AG09309 (cell line): ENCODE measurements around the gene ATG10.

Experiments used
- DNase-seq: peaks from one replicate; pipeline ENCODE4 v3.0.0-alpha.2; 2010; ENCODE audit warnings: low read depth
- H3K4me3 ChIP-seq: 2 replicates; pipeline ENCODE4 v1.5.1; 2011; ENCODE audit warnings: mild to moderate bottlenecking, low read depth, low read length, moderate library complexity; ENCODE audit not compliant: control insufficient read depth
- TF ChIP-seq, protein P1 (sequence below): IDR thresholded peaks from 2 replicates; pipeline ENCODE4 v1.5.1; 2011; ENCODE audit warnings: mild to moderate bottlenecking, low read depth, low read length, inconsistent platforms; ENCODE audit not compliant: insufficient read depth, control insufficient read depth; ENCODE audit errors: missing control alignments

Gene ATG10

DNA sequence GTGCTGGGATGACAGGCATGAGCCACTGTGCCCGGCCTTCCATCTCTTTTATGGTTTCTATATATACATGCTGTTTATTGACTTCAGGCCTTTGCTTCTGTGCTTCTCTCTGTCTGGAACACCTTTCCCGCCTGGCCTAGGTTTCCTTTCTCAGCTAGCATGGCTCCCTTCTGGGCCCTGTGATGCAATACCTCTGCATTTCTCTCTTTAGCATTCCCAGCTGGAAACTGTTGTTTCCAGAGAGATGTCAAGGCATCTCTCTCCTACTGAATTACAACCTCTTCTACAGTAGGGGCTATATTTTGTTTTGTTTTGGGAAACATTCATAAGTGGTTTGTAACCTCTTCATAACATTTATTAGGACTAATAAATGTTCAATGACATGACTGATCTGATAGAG lies 249.2 kb downstream of the ATG10 start:
- TF ChIP-seq, protein P1, sequence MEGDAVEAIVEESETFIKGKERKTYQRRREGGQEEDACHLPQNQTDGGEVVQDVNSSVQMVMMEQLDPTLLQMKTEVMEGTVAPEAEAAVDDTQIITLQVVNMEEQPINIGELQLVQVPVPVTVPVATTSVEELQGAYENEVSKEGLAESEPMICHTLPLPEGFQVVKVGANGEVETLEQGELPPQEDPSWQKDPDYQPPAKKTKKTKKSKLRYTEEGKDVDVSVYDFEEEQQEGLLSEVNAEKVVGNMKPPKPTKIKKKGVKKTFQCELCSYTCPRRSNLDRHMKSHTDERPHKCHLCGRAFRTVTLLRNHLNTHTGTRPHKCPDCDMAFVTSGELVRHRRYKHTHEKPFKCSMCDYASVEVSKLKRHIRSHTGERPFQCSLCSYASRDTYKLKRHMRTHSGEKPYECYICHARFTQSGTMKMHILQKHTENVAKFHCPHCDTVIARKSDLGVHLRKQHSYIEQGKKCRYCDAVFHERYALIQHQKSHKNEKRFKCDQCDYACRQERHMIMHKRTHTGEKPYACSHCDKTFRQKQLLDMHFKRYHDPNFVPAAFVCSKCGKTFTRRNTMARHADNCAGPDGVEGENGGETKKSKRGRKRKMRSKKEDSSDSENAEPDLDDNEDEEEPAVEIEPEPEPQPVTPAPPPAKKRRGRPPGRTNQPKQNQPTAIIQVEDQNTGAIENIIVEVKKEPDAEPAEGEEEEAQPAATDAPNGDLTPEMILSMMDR, result no peak
- DNase-seq, result no peak
- no peak overlapping the region for H3K4me3 ChIP-seq

DNA sequence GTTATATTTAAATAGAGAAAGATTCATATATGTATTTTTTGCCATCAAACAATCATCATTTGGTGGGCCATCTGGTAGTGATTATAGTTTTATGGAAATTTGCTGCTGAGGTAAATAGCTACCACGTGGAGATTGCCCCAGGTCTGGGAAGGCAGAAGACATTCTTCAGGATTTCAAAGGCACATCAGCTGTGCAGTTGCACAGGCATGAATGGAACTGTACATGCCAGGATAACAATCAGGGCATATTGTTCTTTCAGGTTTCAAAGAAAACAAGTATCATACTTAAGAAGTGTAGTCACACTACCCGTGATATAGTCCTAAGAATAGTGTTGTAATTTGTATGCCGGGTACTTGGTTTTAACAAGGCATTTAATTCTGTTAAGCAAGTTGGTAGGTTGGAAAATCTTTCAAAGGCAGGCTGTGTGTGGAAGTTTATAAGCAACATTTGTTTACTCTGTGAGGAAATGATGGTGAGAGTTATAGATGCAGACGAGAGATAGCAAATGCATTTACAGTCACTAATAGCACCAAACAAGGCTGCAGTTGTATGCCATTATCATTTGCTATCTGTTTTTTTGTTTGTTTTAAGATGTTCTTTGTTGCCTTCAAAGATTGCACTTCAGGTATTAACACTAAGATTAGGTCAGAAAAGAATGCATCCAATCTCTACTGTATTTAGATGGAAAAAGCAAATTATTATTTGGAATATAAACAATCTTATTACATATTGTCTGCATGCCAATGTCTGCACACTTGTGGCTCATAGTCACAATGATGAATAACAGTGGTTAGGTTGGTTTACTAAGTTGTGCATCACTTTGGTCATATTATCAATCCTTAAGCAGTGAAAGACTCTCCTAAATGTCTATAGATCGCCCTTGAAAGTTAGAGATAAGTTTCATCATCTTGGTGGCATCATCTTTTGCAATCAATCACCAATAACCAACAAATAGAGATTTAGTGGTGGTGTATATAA lies 251.1 kb downstream of the ATG10 start:
- H3K4me3 ChIP-seq, result no peak overlapping the region
- DNase-seq, result peak; percentile 10

DNA sequence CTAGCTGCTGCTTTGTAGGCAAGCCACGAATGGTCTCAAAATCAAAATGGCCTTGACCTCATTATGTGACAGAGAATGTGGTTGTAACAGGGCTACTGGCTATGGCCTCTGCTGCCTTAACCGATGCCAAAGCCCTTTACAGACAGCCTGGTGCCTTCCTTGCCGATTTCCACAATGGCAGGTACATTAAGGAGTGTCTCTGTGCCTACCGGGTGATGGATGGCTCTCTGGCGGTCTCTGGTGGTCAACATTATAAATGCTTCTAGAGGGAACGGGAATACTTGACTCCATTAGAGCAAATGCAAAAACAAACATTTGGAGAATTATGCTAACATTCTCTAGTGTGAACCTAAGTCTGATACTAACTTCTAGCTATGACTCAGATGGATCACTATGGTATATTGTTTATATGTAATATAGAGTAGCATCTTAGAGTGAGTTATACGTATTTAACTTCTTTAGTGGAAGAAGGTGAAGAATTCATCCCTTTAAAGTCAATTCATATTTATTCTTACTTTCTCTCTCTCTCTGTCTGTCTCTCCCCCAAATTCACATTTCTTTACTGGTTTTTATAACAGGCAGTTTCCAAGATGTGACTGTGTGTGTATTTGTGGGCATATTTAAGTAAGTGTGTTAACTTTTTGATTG lies 253.8 kb downstream of the ATG10 start:
- no peak overlapping the region for H3K4me3 ChIP-seq
- DNase-seq, result peak; percentile 13
- TF ChIP-seq, protein P1, result peak; percentile 88

More for the DNA sequence above, 251.1 kb downstream of the ATG10 start:
- TF ChIP-seq, protein P1, result no peak

DNA sequence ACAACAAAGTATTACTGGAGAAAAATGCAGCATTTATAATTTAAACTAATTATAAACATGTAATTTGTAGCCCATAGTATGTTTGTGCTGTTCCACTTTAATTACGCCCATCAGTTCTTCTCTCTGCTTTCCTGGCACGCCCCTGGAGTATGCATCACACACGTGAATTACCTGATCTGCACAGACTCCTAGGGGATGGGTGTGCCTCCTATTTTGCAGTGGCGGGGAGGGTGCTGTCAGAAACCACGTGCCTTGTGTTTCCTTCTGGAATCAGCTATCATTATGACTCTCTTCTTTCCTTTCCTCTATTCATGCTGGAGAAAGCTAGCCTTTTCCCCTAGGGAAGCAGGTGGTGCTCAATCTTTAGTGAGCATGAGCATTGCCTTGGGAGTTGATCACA lies 263.1 kb downstream of the ATG10 start:
- DNase-seq, result no peak
- H3K4me3 ChIP-seq, result no peak overlapping the region
- TF ChIP-seq, protein P1, result no peak

DNA sequence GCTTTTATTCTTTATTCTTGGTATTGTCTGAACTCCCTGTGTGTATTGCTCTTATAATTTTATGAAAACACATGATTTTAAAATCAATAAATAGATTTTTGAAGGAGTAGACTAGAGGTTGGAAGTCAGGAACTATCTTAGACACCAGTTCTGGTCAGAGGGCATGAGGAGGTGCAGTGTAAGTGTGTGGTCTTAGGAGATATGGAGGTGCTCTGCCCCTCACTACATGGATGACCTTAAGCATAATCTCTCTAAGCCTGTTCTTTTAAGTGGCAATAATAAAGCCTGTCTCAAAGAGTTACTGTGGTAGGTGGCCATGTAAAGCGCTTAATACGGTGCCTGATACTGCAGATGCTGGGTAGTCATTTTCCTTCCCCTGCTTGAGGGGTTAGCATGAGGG lies 272.3 kb downstream of the ATG10 start:
- no peak for DNase-seq
- TF ChIP-seq, protein P1, result no peak
- H3K4me3 ChIP-seq, result no peak overlapping the region

DNA sequence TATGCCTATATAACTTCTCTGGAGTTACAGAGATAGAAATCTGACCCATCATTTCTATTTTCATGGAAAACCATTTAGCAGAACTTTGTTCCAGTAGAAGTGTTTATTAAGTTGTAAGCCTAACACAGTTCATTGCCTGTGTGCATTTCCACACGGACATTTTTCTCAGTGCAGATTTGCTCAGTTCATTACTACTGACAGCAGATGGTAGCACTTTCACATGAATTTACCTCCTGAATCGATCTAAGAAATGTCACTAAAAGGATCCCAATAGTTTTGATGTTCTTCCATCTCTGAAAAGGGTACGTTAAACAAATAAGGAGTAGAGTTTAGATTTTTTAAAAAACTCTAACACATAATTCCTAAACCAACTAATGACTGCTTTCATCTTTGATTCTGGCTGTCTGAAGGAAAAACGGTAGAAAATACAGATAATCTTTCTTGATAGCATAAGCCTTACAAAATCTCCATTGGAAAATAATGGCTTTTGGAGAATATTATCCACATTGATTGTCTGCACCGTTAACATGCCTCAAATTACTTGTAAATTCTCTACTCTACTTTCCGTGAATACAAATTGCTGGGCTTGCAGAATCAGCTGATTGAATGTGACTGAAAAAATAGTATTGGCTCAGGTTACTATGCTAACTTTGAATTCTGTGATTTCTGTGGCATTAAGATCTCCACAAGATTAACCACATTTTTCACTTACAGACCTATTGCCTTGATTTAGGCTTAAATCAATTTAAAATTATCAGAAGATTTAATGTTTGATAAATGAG lies 273.2 kb downstream of the ATG10 start:
- TF ChIP-seq, protein P1, result peak; percentile 10
- H3K4me3 ChIP-seq, result no peak overlapping the region
- no peak for DNase-seq
